Activated CD8-positive, alpha-beta memory T cell treated with anti-CD3 and anti-CD28 coated beads, Interleukin-2, amount 50 U/mL, for 24 hours (primary cell): ENCODE data around the gene TNNT1.
A peak's percentile ranks its signal among the peaks of the same experiment; 100 is the strongest.

Experiments used
- DNase-seq: peaks from one replicate; pipeline ENCODE4 v3.0.0-alpha.2; 2020; ENCODE audit errors: extremely low read depth

TNNT1 gene

GRCh38 chr19:55089342-55089944 is 59.6 kb downstream of the TNNT1 start:
- DNase-seq: no peak

- DNase-seq: peak; percentile 44
Observed at GRCh38 chr19:55088543-55089341, 60.3 kb downstream of the TNNT1 start.

- DNase-seq: no peak
Observed at GRCh38 chr19:55088021-55088451, 61.0 kb downstream of the TNNT1 start.

- DNase-seq: no peak
Observed at GRCh38 chr19:55087542-55087901, 61.5 kb downstream of the TNNT1 start.

- DNase-seq: peak; percentile 21
Observed at GRCh38 chr19:55086730-55087541, 62.1 kb downstream of the TNNT1 start.

- DNase-seq: no peak
Observed at GRCh38 chr19:55085923-55086715, 62.9 kb downstream of the TNNT1 start.

GRCh38 chr19:55084416-55084815 is 64.6 kb downstream of the TNNT1 start:
- DNase-seq: no peak

- no peak for DNase-seq
Observed at GRCh38 chr19:55083004-55083850, 65.8 kb downstream of the TNNT1 start.
